ENCODE measurements around the gene ARL8A. TPM values are rescaled to one million over a fixed set of nuclear protein-coding genes. Genes with fewer than 3 reads are reported as not detected.

ARL8A gene
- polyA plus RNA-seq, 1 donor, result 40.3 TPM

DNA sequence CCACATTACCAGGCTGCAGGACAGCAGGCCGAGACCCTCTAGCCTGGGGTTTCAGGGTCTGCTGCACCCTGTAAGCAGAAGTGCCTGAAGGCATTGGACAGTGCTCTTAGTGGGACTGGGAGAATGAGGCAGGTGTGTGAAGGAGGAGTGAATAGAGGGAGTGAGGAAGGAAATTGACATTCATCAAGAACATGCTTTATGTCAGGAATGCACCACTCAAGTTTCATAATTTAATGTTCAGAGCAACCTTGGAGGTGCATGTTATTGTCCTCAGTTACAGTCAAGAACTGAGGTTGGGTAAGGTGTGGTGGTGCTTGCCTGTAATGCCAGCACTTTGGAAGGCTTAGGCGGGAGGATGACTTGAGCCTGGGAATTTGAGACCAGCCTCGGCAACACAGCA is 33.6 kb downstream of the ARL8A start:
- DNase-seq, result no peak

DNA sequence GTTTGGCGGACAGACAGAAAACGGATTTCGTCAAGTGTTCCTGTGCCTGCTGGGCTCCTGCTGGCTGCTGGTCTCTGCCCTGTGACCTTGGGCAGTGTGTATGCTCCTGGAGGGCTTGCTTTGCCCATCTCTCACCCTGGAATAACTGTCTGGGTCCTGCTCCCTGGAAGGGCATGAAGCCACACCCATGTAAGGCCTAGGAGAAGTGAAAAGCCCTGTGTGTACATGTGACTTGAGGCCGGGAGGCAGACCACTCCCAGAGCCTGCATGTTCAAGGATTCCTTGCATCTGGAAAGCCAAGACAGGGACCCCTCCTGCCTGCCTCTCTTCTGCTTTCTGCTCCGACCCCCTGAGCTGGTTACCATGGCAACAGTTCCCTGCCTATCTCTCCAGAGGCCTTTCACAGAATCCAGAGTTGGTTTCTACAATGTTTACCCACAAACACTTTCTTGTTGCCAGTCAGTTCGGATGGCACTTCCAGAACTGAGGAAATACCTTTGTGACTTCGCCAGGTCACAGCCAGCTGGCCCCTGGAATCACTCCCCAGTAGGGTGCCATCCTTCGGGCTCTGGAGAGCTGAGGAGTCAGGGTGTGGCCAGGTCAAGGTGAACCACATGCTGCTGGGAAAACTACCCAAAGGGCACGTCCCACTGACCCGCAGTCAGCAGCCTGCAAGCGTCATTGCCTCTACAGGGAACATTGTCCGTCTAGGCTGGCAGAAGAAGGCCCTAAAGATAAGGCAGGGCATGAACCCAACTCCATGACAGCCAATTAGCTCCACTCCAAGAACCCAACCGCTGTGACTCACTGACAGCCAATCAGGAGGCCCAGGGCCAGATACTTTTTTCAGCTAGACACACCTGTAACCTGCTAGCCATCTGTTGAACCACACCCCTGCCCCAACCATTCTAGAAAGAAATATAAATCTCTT is 36.5 kb downstream of the ARL8A start:
- DNase-seq, result no peak

DNA sequence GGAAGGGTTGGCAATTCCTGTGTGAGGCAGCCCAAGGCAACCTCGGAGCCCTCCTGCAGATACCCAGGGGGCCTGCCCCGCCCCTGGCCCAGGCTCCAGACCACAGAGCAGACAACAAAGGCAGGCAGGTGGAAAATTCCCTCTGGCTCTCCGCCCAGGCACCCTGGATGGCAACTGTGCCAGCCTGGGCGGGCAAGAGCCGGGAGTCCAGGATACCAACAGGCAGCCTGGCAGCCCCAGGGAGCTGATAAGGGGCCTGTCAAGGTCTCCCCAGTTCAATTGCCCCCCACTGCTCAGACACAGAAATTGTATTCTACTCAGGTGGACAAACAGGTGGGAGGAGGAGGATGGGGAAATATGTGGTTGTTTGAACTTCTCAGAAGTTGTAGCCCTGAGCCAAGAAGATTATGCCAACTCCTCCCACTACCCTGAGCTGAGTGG is 37.2 kb downstream of the ARL8A start:
- DNase-seq, result no peak

DNA sequence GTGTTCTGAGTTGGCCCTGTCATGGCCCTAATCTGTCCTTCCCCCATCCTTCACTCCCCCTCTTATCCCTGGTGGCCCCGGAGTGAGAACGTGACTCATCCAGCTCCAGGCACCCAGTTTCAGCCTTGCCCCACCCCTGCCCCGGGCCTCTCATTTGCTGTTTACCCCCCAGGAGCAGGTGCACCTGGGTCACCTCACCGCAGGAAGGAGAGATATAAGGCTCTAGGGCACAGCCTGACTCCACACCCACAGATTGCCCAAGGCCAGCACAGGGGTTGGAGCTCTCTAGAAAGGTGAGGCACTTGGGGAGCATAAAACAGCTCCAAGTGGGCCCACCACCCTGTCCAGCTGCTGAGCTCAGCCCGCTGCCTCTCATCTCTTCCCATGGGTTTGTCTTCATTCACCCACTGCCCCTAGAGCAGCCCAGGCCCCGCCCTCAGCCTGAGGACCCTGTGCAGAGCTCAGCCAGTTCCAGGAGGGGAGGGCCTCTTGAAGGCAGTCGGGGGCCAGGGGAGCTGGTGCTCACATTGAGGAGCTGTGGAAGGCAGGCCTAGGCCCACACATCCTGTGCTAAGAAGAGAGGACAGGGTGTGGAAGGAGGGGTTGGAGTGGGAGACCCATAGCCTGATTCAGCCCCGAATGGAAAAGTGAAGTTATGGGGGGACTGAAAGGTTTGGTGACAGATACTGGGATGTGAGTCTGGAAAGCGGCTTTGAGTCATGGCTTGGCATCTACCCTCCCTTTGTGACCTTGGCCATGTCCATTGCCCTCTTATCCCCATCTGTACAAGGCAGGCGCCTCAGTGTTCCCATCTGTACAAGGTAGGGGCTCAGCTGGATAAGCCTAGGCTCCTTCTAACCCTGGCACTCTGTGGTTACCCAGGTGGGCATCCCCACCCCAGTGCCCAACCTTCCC is 37.9 kb downstream of the ARL8A start:
- DNase-seq, result no peak

DNA sequence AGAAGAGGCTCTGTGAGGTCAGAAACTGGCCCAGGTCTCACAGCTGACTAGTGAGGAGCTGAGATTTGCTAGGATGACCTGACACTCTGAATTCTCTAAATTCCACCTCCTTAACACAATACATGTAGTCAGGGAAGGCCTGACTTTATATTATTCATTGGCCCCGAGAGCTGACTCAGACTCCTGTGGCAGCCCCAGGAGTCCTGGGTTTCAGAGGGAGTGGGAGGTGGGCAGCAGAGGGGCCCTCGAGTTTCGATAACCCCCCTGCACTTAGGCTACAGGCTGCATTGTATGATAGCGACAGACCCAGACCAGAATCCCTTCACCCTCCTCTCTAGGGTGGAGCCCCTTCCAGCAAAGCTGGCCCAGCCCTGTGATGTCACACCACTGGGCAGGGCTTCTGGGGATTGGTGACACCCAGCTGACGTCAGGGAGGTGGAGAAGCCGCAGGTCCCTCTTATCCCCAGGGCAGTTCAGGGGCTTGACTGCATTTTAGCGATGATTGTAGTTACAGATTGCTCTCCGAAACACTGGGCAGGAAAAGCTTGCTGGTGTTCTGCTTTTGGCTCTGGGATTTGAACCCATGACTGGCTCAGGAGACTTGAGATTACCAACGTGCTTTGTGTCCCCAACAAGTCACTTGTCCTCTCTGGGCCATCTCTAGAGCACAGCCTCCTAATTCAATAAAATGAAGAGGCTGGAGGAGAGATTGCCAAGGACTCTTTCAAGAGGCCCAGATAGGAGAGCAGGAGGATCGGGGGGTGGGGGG is 38.8 kb downstream of the ARL8A start:
- DNase-seq, result no peak

DNA sequence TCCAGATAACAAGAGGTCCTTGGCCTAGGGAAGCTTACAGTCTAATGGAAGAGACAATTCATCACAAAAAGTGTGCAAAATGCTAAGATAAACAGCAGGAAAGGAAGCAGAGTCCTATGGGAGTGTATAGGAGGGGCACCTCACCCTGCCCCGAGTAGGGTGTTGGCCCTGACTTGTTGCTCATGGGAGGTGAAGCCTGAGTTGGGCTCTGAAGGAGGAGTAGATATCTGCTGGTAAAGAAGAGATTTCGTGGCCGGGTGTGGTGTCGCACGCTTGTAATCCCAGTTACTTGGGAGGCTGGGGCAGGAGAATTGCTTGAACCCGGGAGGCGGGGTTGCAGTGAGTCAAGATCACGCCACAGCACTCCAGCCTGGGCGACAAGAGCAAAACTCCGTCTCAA is 40.5 kb downstream of the ARL8A start:
- DNase-seq, result no peak

DNA sequence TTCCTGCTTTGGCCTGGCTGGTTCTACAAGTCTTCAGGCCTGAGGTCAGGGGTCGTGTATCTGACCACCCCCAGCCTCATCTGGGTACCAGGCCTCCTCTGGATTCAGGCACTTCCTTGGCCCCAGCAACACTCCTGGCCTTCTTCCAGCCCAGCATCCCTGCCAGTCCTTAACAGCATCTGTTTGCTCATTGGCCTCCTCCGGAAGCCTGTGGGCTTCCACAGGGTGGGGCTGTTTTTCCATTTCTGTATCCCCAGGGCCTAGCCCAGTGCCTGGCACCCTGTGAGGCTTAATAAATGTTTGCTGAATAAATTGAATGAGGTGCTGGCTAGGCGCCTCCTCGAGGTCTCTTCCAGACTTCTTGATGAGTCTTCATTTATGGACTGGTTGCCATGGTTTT is 43.4 kb downstream of the ARL8A start:
- DNase-seq, result no peak

DNA sequence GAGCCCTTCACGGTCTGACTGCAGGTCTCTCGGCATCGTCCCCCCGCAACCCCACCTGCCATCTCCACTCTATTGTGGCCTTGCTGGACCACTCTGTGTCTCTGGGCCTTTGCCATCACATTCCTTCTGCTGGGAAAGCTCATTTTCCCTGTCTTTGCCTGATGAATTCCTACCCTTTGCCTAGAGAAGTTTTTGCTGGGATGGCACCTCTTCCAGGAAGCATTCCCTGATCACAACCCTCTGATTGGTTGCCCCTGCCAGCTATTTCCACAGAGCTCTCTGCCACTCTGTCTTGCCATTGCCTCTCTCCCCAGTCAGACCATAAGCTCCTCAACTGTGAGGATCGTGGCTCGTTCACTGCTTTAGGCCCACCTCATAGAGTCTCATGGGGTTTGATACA is 50.7 kb downstream of the ARL8A start:
- no peak for DNase-seq

DNA sequence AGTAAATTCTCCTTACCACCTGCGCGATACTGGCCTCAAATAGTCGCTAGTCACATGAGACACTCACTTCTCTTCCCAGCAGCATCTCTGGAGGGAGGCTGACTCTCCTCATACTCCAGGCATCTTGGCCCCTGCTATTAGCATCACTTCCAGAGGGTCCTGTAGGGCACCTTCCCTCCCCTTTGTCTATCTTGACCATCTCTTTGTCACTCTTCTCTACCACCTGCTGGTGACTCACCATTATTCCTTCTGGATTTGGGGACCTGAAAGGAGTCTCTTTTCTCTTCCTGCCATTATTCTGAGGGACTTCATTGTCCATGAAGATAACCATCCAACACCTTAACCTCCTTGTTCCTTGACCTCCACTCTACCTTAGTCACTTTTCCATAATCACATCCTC is 53.5 kb downstream of the ARL8A start:
- DNase-seq, result no peak

DNA sequence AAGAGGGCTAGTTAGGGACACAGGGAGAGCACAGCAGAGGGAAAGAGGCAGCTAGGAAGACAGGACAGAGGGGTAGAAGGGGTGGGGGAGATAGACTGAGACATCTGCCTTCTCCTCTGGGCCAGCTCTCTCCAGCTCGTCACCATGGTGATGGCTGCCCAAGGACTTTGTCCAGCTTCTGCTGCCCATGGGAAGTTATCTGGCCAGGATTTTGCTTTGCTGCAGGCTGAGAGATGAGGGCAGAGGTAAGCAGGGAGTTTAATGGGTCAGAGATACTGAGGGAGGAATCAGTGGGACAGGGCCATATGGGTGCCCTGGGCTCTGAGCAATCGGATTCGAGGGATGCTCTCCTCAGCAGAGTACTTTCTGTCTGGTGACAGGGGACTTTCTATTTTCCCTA is 56.3 kb downstream of the ARL8A start:
- no peak for DNase-seq

DNA sequence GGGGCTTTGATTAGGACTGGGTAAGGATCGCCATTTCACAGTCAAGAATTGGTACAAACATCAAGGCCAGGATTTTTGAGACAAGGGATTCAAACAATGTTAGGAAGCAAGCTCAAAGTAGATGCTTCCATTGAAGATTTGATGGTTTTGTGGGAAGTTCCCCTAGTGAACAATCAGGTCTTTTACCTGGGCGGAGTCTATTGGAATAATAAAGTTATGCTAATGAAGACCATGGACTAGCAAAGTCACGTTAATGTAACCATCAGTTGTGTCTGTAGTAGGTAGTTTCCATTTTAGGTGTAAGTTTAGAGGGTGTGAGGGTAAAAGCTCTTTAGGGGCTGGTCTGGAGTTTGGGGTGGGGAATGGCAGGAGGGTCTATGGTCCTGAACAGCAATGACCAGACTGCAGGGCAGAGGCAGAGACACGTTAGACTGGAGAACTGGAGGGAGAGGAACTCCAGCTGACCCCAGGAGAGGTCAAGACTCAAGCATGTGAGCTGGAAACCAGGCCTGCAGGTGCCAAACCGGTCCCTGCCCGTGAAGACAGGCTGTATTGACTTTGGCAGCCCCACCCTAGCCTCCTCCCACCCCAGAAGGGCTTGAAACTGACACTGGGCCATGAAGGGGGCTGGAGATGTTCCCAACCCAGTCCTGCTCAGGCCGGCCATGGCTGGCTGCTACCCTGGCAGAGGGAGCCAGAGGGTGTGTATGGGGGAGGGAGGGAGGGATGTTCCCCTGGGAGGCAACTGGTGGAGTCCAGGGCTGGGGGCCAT is 57.8 kb downstream of the ARL8A start:
- DNase-seq, result no peak

DNA sequence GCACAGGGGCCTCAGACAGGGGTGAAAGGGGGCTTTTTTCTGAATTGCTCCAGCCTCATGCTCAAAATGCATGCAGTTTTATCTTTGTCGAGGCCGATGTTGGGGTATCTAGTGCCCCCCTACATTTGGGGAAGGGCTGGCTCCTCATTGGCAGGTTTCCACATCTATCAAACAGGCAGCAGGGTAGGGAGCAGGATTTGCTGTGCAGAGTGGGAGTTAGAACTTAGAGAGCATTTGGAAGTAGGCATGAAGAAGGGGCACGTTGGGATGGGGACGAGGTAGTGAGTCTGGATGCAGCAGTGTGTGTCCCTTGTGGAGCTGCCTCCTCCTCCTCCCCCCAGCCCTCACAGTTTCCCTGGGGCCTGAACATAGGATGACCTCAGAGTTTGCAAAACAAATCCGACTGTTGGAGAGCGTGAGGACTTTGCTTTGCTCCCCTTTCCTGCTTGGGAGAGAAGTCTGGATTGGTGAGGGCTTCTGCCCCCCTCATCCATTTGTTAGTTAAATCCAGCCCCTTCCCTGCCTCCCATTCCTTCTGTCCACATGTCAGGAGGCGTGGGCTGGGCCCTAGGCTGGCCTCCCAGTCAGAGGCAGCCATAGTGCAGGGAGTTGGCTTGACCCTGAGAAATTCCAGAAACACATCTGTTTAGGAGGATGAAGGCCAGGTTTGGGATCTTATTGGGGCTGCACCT is 58.7 kb downstream of the ARL8A start:
- DNase-seq, result no peak

DNA sequence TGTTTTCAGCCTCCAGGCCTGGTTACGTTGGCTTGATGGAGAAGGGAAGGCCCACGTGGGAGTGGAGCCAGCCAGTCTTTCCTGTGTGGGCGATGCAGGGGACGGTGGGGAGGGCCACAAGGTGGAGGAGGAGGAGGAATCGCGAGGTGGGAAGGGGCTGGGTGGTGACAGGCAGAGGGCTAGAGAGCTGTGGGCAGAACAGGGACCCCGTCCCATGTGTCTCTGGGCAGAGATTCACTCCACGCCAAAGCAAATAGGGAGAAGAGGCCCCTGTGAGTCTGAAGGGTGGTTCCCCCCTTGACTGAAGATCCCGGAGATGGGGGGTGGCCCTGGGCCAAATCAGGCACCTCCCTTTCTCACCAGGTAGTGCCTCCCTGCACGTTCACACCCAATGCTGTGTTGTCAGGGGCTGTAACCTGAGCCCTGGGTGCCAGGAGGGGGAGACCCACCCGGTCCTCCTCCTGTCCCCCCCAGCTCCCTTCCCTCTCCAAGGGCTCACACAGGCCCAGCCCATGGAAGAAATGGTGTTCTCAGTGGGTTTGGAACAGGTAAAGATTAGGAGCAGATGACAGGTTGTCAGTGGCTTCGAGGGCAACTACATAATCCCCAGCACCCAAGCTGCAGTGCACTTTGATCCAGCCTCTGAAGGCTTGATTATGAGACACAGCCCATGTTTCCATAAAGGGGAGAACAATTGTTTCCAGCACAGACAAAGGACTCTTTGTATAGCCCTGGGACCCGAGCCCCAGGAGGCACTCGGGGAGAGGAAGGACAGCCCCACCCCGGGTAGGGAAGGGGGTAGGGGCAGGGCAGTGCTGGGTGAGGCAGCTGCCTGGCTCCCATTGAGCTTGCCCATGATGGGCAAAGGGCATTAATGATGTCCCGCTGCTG is 59.5 kb downstream of the ARL8A start:
- DNase-seq, result no peak

Other genes starting within 250 kb of the ARL8A start
- 46.6 TPM for gene LMOD1, start 198.2 kb downstream of the ARL8A start, polyA plus RNA-seq (ENCODE audit: insufficient read length)
- gene TIMM17A, start 189.2 kb downstream of the ARL8A start, polyA plus RNA-seq (ENCODE audit: insufficient read length), result 35.1 TPM
- gene RNPEP, start 162.1 kb downstream of the ARL8A start, polyA plus RNA-seq (ENCODE audit: insufficient read length), result 20.1 TPM
- gene ELF3, start 134.2 kb downstream of the ARL8A start, polyA plus RNA-seq (ENCODE audit: insufficient read length), result 0.15 TPM
- 0.04 TPM for gene GPR37L1, start 21.8 kb downstream of the ARL8A start, polyA plus RNA-seq (ENCODE audit: insufficient read length)
- 1.1 TPM for gene PTPN7, start 15.9 kb upstream of the ARL8A start, polyA plus RNA-seq (ENCODE audit: insufficient read length)
- 0.34 TPM for gene LGR6, start 49.1 kb upstream of the ARL8A start, polyA plus RNA-seq (ENCODE audit: insufficient read length)
- 15.4 TPM for gene UBE2T, start 197.2 kb upstream of the ARL8A start, polyA plus RNA-seq (ENCODE audit: insufficient read length)
- gene PPP1R12B, start 204.0 kb upstream of the ARL8A start, polyA plus RNA-seq (ENCODE audit: insufficient read length), result 75.6 TPM

Measured in hindlimb muscle (tissue), 1 donor.